ENCODE results near the gene ZBTB14. TPM values are rescaled to one million over a fixed set of nuclear protein-coding genes. Genes with fewer than 3 reads are reported as not detected.

ZBTB14 gene
- total and polyA plus RNA-seq, 4 donors = 2.2 to 6.9 (median 4.4) TPM

- TF ChIP-seq SP1 (IDR thresholded peaks at IDR 0.05) (no peak), NR2F2 (IDR thresholded peaks at IDR 0.05) (no peak), HNF4G (IDR thresholded peaks at IDR 0.05) (no peak), FOXA2 (IDR thresholded peaks at IDR 0.05) (no peak), REST (IDR thresholded peaks at IDR 0.05) (no peak), FOXA1 (IDR thresholded peaks at IDR 0.05) (no peak), MAX (IDR thresholded peaks at IDR 0.05) (no peak), ATF3 (IDR thresholded peaks at IDR 0.05) (no peak), RXRA (IDR thresholded peaks at IDR 0.05) (no peak), EGR1 (IDR thresholded peaks at IDR 0.05; ENCODE audit: low read depth in 2 of 2) (no peak), YY1 (IDR thresholded peaks at IDR 0.05) (no peak), JUND (IDR thresholded peaks at IDR 0.05) (no peak), GABPA (IDR thresholded peaks at IDR 0.05 in 1 of 2, conservative IDR thresholded peaks at IDR 0.05 in 1 of 2) (no peak), RAD21 (IDR thresholded peaks at IDR 0.05) (no peak), HNF4A (conservative IDR thresholded peaks at IDR 0.05) (no peak)
- TF ChIP-seq, protein P1, sequence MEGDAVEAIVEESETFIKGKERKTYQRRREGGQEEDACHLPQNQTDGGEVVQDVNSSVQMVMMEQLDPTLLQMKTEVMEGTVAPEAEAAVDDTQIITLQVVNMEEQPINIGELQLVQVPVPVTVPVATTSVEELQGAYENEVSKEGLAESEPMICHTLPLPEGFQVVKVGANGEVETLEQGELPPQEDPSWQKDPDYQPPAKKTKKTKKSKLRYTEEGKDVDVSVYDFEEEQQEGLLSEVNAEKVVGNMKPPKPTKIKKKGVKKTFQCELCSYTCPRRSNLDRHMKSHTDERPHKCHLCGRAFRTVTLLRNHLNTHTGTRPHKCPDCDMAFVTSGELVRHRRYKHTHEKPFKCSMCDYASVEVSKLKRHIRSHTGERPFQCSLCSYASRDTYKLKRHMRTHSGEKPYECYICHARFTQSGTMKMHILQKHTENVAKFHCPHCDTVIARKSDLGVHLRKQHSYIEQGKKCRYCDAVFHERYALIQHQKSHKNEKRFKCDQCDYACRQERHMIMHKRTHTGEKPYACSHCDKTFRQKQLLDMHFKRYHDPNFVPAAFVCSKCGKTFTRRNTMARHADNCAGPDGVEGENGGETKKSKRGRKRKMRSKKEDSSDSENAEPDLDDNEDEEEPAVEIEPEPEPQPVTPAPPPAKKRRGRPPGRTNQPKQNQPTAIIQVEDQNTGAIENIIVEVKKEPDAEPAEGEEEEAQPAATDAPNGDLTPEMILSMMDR (IDR thresholded peaks at IDR 0.05; ENCODE audit: low read depth, low read length, missing input control) = no peak
- Histone ChIP-seq H3K36me3 (ENCODE audit: control insufficient read depth in 4 of 4, insufficient read depth in 3 of 4, low read depth in 1 of 4, low read length in 3 of 4) (peaks cover 0 to 2% (median 0%) of the 10 kb centered on the region in 4 donors), H3K4me3 (ENCODE audit: low read depth in 1 of 3, low read length in 3 of 3) (no peak overlapping the region), H3K27ac (ENCODE audit: low read depth in 1 of 2, low read length in 2 of 2) (no peak overlapping the region), H3K9ac (ENCODE audit: low read depth in 1 of 2, low read length in 2 of 2) (no peak overlapping the region), H3K4me1 (ENCODE audit: control insufficient read depth in 4 of 4, insufficient read depth in 4 of 4, low read length in 3 of 4) (no peaks in the 10 kb centered on the region), H3K9me3 (ENCODE audit: control insufficient read depth in 4 of 4, low read length in 3 of 4) (peaks cover 0 to 2% (median under 1%) of the 10 kb centered on the region in 4 donors), H3K27me3 (ENCODE audit: control insufficient read depth in 4 of 4, insufficient read depth in 4 of 4, low read length in 3 of 4) (no peaks in the 10 kb centered on the region)
- 63% methylated on average over 1 of the region's 1 CpG for WGBS
- DNase-seq (ENCODE audit: low spot score) = no peak
These were observed 19.7 kb downstream of the ZBTB14 start for GRCh38 chr18:5275872-5276271.

DNA sequence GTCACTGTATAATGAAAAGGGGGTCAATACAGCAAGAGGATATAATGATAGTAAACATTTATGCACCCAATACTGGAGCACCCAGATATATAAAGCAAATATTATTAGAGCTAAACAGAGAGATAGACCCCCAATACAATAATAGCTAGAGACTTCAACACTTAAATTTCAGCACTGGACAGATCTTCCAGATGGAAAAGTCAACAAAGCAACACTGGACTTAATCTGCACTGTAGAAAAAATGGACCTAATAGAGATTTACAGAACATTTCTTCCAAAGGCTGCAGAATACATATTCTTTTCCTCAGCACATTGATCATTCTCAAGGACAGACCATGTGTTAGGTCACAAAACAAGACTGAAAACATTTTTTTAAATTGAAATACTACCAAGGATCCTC is 26.7 kb downstream of the ZBTB14 start:
- TF ChIP-seq NR2F2 (IDR thresholded peaks at IDR 0.05) = no peak
- peak; percentile 96 for TF ChIP-seq REST (IDR thresholded peaks at IDR 0.05)
- no peak for TF ChIP-seq FOXA1 (IDR thresholded peaks at IDR 0.05)
- no peak for TF ChIP-seq HNF4A (conservative IDR thresholded peaks at IDR 0.05)
- no peak for TF ChIP-seq SP1 (IDR thresholded peaks at IDR 0.05)
- Histone ChIP-seq H3K4me3 (ENCODE audit: low read depth in 1 of 3, low read length in 3 of 3) (no peak overlapping the region), H3K9me3 (ENCODE audit: control insufficient read depth in 4 of 4, low read length in 3 of 4) (peaks cover 0 to 7% (median under 1%) of the 10 kb centered on the region in 4 donors), H3K36me3 (ENCODE audit: control insufficient read depth in 4 of 4, insufficient read depth in 3 of 4, low read depth in 1 of 4, low read length in 3 of 4) (no peaks in the 10 kb centered on the region), H3K27ac (ENCODE audit: low read depth in 1 of 2, low read length in 2 of 2) (no peak overlapping the region), H3K27me3 (ENCODE audit: control insufficient read depth in 4 of 4, insufficient read depth in 4 of 4, low read length in 3 of 4) (no peaks in the 10 kb centered on the region), H3K4me1 (ENCODE audit: control insufficient read depth in 4 of 4, insufficient read depth in 4 of 4, low read length in 3 of 4) (no peaks in the 10 kb centered on the region), H3K9ac (ENCODE audit: low read depth in 1 of 2, low read length in 2 of 2) (no peak overlapping the region)
- DNase-seq (ENCODE audit: low spot score) = no peak
